Skeletal muscle tissue (tissue), 4 donors: ENCODE measurements around the gene SYTL1. TPM values are rescaled to one million over a fixed set of nuclear protein-coding genes. Genes with fewer than 3 reads are reported as not detected.

ENCODE experiments used
- H3K27ac ChIP-seq: one replicate; pipeline ENCODE4 v1.7.0; 2013; ENCODE audit warnings: mild to moderate bottlenecking, low read depth, low read length, inconsistent platforms
- H3K27me3 ChIP-seq, 3 donors: one replicate each; pipeline ENCODE4 v1.7.0; 2013; ENCODE audit warnings: low read length in 3 of 3; ENCODE audit not compliant: control insufficient read depth in 3 of 3, insufficient read depth in 3 of 3
- H3K36me3 ChIP-seq, 3 donors: one replicate each; pipeline ENCODE4 v1.7.0; 2013; ENCODE audit warnings: low read length in 3 of 3; ENCODE audit not compliant: control insufficient read depth in 3 of 3, insufficient read depth in 3 of 3
- H3K4me1 ChIP-seq, 3 donors: one replicate each; pipeline ENCODE4 v1.7.0; 2013; ENCODE audit warnings: low read length in 3 of 3, mild to moderate bottlenecking in 3 of 3; ENCODE audit not compliant: control insufficient read depth in 3 of 3, insufficient read depth in 3 of 3
- H3K4me3 ChIP-seq, 3 donors: one replicate each; pipeline ENCODE4 v1.7.0; 2013; ENCODE audit warnings: low read length in 3 of 3
- H3K9ac ChIP-seq, 3 donors: one replicate each; pipeline ENCODE4 v1.7.0; 2013; ENCODE audit warnings: low read length in 3 of 3, mild to moderate bottlenecking in 3 of 3, moderate library complexity in 2 of 3, low read depth in 1 of 3
- H3K9me3 ChIP-seq, 3 donors: one replicate each; pipeline ENCODE4 v1.7.0; 2013; ENCODE audit warnings: low read length in 3 of 3; ENCODE audit not compliant: control insufficient read depth in 3 of 3
- total RNA-seq: library from RNA; depleted of rRNA; stranded (reverse); fragments of >200 nt; gene quantifications from one replicate; pipeline ENCODE4 v1.2.3, GENCODE V29; 2014
- donor health status: Osteomylitis.

SYTL1 gene
- total RNA-seq, 1 donor from 2014 or later, result under 0.01 TPM

DNA sequence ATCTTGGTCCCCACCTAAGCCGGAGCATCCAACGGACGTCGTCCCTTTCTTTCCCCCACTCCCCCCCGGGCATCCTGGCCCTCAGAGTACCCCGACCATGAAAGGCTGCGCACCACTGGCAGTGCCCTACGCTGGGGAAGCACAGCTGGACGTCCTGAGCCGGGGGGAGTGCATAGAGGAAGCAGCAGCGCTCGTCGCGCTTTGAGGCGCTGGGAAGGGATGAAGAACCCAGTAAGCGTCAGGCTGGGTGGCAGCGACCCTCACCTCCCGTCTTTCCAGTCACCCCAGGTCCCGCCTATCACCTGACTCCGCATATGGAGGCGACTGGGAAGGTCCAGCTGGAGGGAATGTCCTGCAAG, 19.2 kb downstream of the SYTL1 start:
- H3K36me3 ChIP-seq, result peaks cover 37 to 54% (median 42%) of the 10 kb centered on the region in 3 donors
- H3K9ac ChIP-seq, result no peak overlapping the region
- no peaks in the 10 kb centered on the region for H3K27me3 ChIP-seq
- peaks cover 12 to 27% (median 15%) of the 10 kb centered on the region in 3 donors for H3K4me1 ChIP-seq
- H3K4me3 ChIP-seq, result no peak overlapping the region
- H3K27ac ChIP-seq, result no peak overlapping the region
- no peaks in the 10 kb centered on the region for H3K9me3 ChIP-seq

GRCh38 chr1:27361553-27361952, 19.7 kb downstream of the SYTL1 start:
- peaks cover 12 to 27% (median 15%) of the 10 kb centered on the region in 3 donors for H3K4me1 ChIP-seq

DNA sequence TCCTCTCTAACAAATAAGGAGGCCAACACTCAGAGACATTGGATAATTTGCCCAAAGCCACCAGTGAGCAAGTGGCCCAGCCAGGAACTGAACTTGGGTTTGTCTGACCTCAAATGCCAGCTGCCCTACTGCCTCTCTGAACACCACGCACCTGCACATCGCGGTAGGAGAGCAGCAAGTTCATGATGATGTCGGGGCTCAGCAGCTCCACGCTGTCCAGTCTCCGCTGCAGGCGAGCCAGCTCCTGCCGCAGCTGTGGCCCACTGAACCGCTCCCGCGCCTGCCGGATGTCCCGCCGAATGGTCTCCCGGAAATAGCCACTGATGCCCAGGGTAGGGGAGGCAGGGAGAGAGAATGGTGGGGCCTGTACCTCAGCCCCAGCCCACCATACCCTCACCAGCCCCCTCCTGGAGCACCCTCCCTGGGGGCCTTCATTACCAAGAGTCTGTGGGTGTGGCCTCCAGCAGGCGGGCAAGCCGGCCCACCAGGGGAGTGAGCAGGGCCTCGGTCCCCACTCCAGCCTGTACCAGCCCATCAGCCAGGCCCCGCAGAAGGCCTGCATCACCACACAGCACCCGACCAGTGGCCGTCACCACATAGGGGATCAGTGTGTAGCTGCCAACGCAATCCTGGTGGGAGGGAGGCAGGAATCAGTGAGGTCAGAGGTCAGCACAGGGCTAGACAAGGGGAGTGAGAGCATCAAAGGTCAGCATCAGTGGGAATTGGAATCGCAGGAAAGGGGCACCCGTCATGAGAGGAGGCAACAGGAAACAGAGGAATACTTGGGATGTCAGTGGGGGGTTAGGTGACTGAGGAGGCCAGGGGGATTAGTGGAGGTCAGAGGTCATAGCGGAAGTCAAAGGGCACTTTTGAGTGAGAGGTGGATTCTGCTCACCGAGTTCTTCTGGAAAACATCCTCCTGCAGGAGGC, 22.2 kb downstream of the SYTL1 start:
- Histone ChIP-seq H3K9me3 (no peaks in the 10 kb centered on the region), H3K4me3 (no peak overlapping the region), H3K27me3 (no peaks in the 10 kb centered on the region), H3K9ac (peak overlapping the region in 2 of 3 donors; percentile 69 to 71), H3K4me1 (peaks cover 23 to 30% (median 26%) of the 10 kb centered on the region in 3 donors), H3K27ac (no peak overlapping the region), H3K36me3 (peaks cover 24 to 39% (median 33%) of the 10 kb centered on the region in 3 donors)

More at GRCh38 chr1:27361553-27361952, 19.7 kb downstream of the SYTL1 start:
- Histone ChIP-seq H3K9me3 (no peaks in the 10 kb centered on the region), H3K9ac (no peak overlapping the region), H3K36me3 (peaks cover 32 to 51% (median 39%) of the 10 kb centered on the region in 3 donors), H3K4me3 (no peak overlapping the region), H3K27ac (no peak overlapping the region), H3K27me3 (no peaks in the 10 kb centered on the region)

- Histone ChIP-seq H3K9ac (peak overlapping the region in 2 of 3 donors; percentile 69 to 71), H3K4me1 (peaks cover 23 to 33% (median 26%) of the 10 kb centered on the region in 3 donors), H3K27ac (peak overlapping the region; percentile 91), H3K4me3 (peak overlapping the region; percentile 64 to 80 (median 65)), H3K27me3 (no peaks in the 10 kb centered on the region), H3K36me3 (peaks cover 22 to 35% (median 27%) of the 10 kb centered on the region in 3 donors), H3K9me3 (no peaks in the 10 kb centered on the region)
Measured at GRCh38 chr1:27364696-27365371, 23.0 kb downstream of the SYTL1 start.

- Histone ChIP-seq H3K4me1 (peaks cover 23 to 33% (median 26%) of the 10 kb centered on the region in 3 donors), H3K9ac (peak overlapping the region; percentile 69 to 84 (median 69)), H3K9me3 (no peaks in the 10 kb centered on the region), H3K36me3 (peaks cover 20 to 33% (median 27%) of the 10 kb centered on the region in 3 donors), H3K27ac (peak overlapping the region; percentile 91), H3K4me3 (peak overlapping the region; percentile 64 to 80 (median 72)), H3K27me3 (no peaks in the 10 kb centered on the region)
Measured at GRCh38 chr1:27365372-27366112, 23.7 kb downstream of the SYTL1 start.

DNA sequence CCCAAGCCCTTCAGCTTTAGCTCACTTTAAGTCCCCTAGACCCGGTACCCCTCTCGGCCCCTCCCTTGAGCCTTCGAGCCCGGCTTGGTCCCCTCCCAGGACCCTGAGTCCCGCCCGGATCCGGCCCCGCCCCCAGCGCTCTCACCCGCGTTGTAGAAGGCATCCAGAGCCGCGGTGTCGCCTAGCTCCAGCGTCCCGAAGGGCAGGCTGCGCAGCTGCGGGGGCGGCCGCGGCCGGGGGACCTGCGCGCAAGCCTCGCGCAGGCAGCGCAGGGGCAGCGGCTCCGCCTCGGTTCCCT, 24.2 kb downstream of the SYTL1 start:
- H3K27me3 ChIP-seq, result no peaks in the 10 kb centered on the region
- H3K27ac ChIP-seq, result peak overlapping the region; percentile 91
- H3K9ac ChIP-seq, result peak overlapping the region; percentile 65 to 84 (median 69)
- peak overlapping the region; percentile 64 to 80 (median 72) for H3K4me3 ChIP-seq
- peaks cover 18 to 30% (median 27%) of the 10 kb centered on the region in 3 donors for H3K36me3 ChIP-seq
- peaks cover 23 to 33% (median 26%) of the 10 kb centered on the region in 3 donors for H3K4me1 ChIP-seq
- no peaks in the 10 kb centered on the region for H3K9me3 ChIP-seq

- peaks cover 23 to 33% (median 26%) of the 10 kb centered on the region in 3 donors for H3K4me1 ChIP-seq
- no peaks in the 10 kb centered on the region for H3K9me3 ChIP-seq
- H3K9ac ChIP-seq, result peak within 1 kb of the TSS; percentile 71 to 89 (median 84)
- H3K36me3 ChIP-seq, result peaks cover 13 to 25% (median 23%) of the 10 kb centered on the region in 3 donors
- no peaks in the 10 kb centered on the region for H3K27me3 ChIP-seq
- peak within 1 kb of the TSS; percentile 64 to 80 (median 75) for H3K4me3 ChIP-seq
- H3K27ac ChIP-seq, result peak within 1 kb of the TSS; percentile 91
Measured at GRCh38 chr1:27366411-27367159, 24.8 kb downstream of the SYTL1 start, which contains the start of gene MAP3K6. TSS of gene MAP3K6 (minus strand) at chr1:27366961. CDS start at chr1:27366597, 364 bp downstream.

GRCh38 chr1:27367160-27367650, 25.4 kb downstream of the SYTL1 start:
- peak overlapping the region; percentile 71 to 89 (median 84) for H3K9ac ChIP-seq

More at GRCh38 chr1:27367160-27367650, 25.4 kb downstream of the SYTL1 start:
- peak overlapping the region; percentile 88 for H3K27ac ChIP-seq
- H3K36me3 ChIP-seq, result peaks cover 8 to 19% (median 18%) of the 10 kb centered on the region in 3 donors
- H3K9me3 ChIP-seq, result no peaks in the 10 kb centered on the region
- H3K27me3 ChIP-seq, result no peaks in the 10 kb centered on the region
- H3K4me1 ChIP-seq, result peaks cover 23 to 33% (median 26%) of the 10 kb centered on the region in 3 donors
- H3K4me3 ChIP-seq, result peak overlapping the region; percentile 64 to 80 (median 75)
